H1 (cell line): ENCODE measurements around the gene PACS1. TPM values are rescaled to one million over a fixed set of nuclear protein-coding genes. Genes with fewer than 3 reads are reported as not detected.

Source experiments
- CTCF ChIA-PET: fragments of 300-600 bp; sonication (Branson Sonifier 250); formaldehyde crosslinking; loops from one replicate; lab custom pipeline; 2021; ENCODE audit not compliant: partially characterized antibody; lab: Charles Lee
- POLR2A ChIA-PET: fragments of 300-600 bp; sonication (Branson Sonifier 250); formaldehyde crosslinking; loops from one replicate; lab custom pipeline; 2021; ENCODE audit warnings: inconsistent platforms; ENCODE audit not compliant: partially characterized antibody; lab: Charles Lee
- DNase-seq, 2 experiments: peaks; one replicate each; pipeline versions ENCODE4 v3.0.0 to v3.0.0-alpha.2; 2010 to 2022; ENCODE audit warnings: low spot score in 2 of 2, low read depth in 1 of 2, mixed read lengths in 1 of 2
- FAIRE-seq: peaks from 2 replicates; lab custom pipeline; 2011; peaks lifted over from hg19 to GRCh38; lab: Jason Lieb, UNC
- H2AFZ ChIP-seq: 2 replicates; pipeline ENCODE4 v1.8.1; 2012; ENCODE audit warnings: low read length, inconsistent platforms
- H2AK5ac ChIP-seq: 2 replicates; pipeline ENCODE4 v1.6.1; 2013; ENCODE audit warnings: low read depth, low read length
- H2BK120ac ChIP-seq: replicated peaks from 2 replicates; pipeline ENCODE3; 2013; ENCODE audit warnings: low read depth, low read length, inconsistent platforms
- H2BK12ac ChIP-seq: 2 replicates; pipeline ENCODE4 v1.6.1; 2013; ENCODE audit warnings: low read depth, low read length
- H2BK15ac ChIP-seq: 2 replicates; pipeline ENCODE4 v1.6.1; 2013; ENCODE audit warnings: low read length
- H2BK20ac ChIP-seq: 2 replicates; pipeline ENCODE4 v1.6.1; 2013; ENCODE audit warnings: low read length
- H2BK5ac ChIP-seq: 2 replicates; pipeline ENCODE4 v1.6.1; 2013; ENCODE audit warnings: low read depth, low read length
- H3K14ac ChIP-seq: 2 replicates; pipeline ENCODE4 v1.6.1; 2013; ENCODE audit warnings: inconsistent platforms; ENCODE audit not compliant: insufficient read length
- H3K18ac ChIP-seq: 2 replicates; pipeline ENCODE4 v1.6.1; 2013; ENCODE audit warnings: low read length; ENCODE audit errors: extremely low read depth
- H3K23ac ChIP-seq: 2 replicates; pipeline ENCODE4 v1.6.1; 2013; ENCODE audit warnings: inconsistent platforms; ENCODE audit not compliant: insufficient read length
- H3K23me2 ChIP-seq: 2 replicates; pipeline ENCODE4 v1.6.1; 2013; ENCODE audit warnings: low read depth, low read length
- H3K27ac ChIP-seq: 2 replicates; pipeline ENCODE4 v1.6.1; 2011; ENCODE audit warnings: low read depth, low read length, inconsistent platforms
- H3K27me3 ChIP-seq, 4 experiments: replicated peaks in 1 of 4; 1 replicate in 1 of 4; 2 replicates in 3 of 4; pipeline versions ENCODE4 v1.6.1 to v1.8.1; 2011 to 2013; ENCODE audit warnings: low read length in 3 of 4, mild to moderate bottlenecking in 3 of 4, inconsistent platforms in 2 of 4, mixed read lengths in 2 of 4, moderate library complexity in 1 of 4; ENCODE audit not compliant: control insufficient read depth in 3 of 4, insufficient read depth in 3 of 4; ENCODE audit errors: extremely low read depth in 1 of 4
- H3K36me3 ChIP-seq, 4 experiments: 2 replicates each; pipeline versions ENCODE4 v1.6.1 to v1.8.1; 2011 to 2013; ENCODE audit warnings: mild to moderate bottlenecking in 4 of 4, low read length in 3 of 4, moderate library complexity in 2 of 4, control low read depth in 1 of 4, inconsistent platforms in 1 of 4; ENCODE audit not compliant: insufficient read depth in 4 of 4, control insufficient read depth in 2 of 4
- H3K4ac ChIP-seq: replicated peaks from 2 replicates; pipeline ENCODE3; 2013; ENCODE audit warnings: low read length, low read depth, mixed read lengths, inconsistent platforms; ENCODE audit not compliant: insufficient read length
- H3K4me1 ChIP-seq, 4 experiments: replicated peaks in 1 of 4; 1 replicate in 1 of 4; 2 replicates in 3 of 4; pipeline versions ENCODE4 v1.6.1 to v1.8.1; 2011 to 2013; ENCODE audit warnings: low read length in 3 of 4, inconsistent platforms in 2 of 4, mixed read lengths in 1 of 4; ENCODE audit not compliant: insufficient read depth in 4 of 4, control insufficient read depth in 3 of 4
- H3K4me2 ChIP-seq, 2 experiments: 2 replicates each; pipeline versions ENCODE4 v1.6.1 to v1.8.1; 2011 to 2013; ENCODE audit warnings: low read depth in 2 of 2, low read length in 2 of 2, control low read depth in 1 of 2, inconsistent platforms in 1 of 2, mild to moderate bottlenecking in 1 of 2; ENCODE audit not compliant: insufficient read depth in 1 of 2
- H3K4me3 ChIP-seq, 4 experiments: fragments of 200-600, 300-600 bp in 1 of 4; sonication (generic), shearing (Covaris generic), sonication (Bioruptor Twin) in 1 of 4; 2 replicates each; pipeline versions ENCODE4 v1.5.1 to v1.8.1; 2011 to 2016; ENCODE audit warnings: low read length in 4 of 4, low read depth in 3 of 4, control low read depth in 2 of 4, inconsistent platforms in 2 of 4, mild to moderate bottlenecking in 2 of 4, mixed read lengths in 1 of 4, moderate library complexity in 1 of 4; ENCODE audit not compliant: insufficient read depth in 2 of 4; ENCODE audit errors: extremely low read depth in 1 of 4
- H3K56ac ChIP-seq: replicated peaks from 2 replicates; pipeline ENCODE3; 2013; ENCODE audit warnings: low read depth, mild to moderate bottlenecking, mixed read lengths, low read length, inconsistent platforms; ENCODE audit not compliant: insufficient read length
- H3K79me1 ChIP-seq: 2 replicates; pipeline ENCODE4 v1.6.1; 2013; ENCODE audit warnings: low read depth, low read length, control low read depth
- H3K79me2 ChIP-seq, 2 experiments: 2 replicates each; pipeline versions ENCODE4 v1.6.1 to v1.8.1; 2012 to 2013; ENCODE audit warnings: low read length in 2 of 2, mild to moderate bottlenecking in 2 of 2, inconsistent platforms in 1 of 2; ENCODE audit not compliant: insufficient read depth in 2 of 2, control insufficient read depth in 1 of 2
- H3K9ac ChIP-seq, 4 experiments: replicated peaks in 1 of 4; 1 replicate in 1 of 4; 2 replicates in 3 of 4; pipeline versions ENCODE4 v1.6.1 to v1.8.1; 2011 to 2013; ENCODE audit warnings: low read depth in 3 of 4, low read length in 3 of 4, control low read depth in 2 of 4, mild to moderate bottlenecking in 2 of 4, moderate library complexity in 2 of 4, inconsistent platforms in 1 of 4; ENCODE audit errors: extremely low read depth in 1 of 4
- H3K9me3 ChIP-seq, 2 experiments: 2 replicates each; pipeline versions ENCODE4 v1.6.1 to v1.8.1; 2012 to 2013; ENCODE audit warnings: mild to moderate bottlenecking in 2 of 2, moderate library complexity in 2 of 2, control low read depth in 1 of 2, inconsistent platforms in 1 of 2, low read depth in 1 of 2, low read length in 1 of 2, mixed read lengths in 1 of 2; ENCODE audit not compliant: insufficient read depth in 2 of 2
- H4K20me1 ChIP-seq, 2 experiments: replicated peaks in 1 of 2; 2 replicates each; pipeline versions ENCODE3 to v1.8.1; 2011 to 2013; ENCODE audit warnings: inconsistent platforms in 2 of 2, low read length in 2 of 2, mild to moderate bottlenecking in 1 of 2; ENCODE audit not compliant: insufficient read depth in 2 of 2, control insufficient read depth in 1 of 2
- H4K5ac ChIP-seq: 2 replicates; pipeline ENCODE4 v1.6.1; 2013; ENCODE audit warnings: low read length, low read depth, mixed read lengths, inconsistent platforms; ENCODE audit not compliant: insufficient read length
- H4K8ac ChIP-seq: 2 replicates; pipeline ENCODE4 v1.8.0; 2013; ENCODE audit warnings: mild to moderate bottlenecking, moderate library complexity, low read length, inconsistent platforms; ENCODE audit not compliant: insufficient read depth; ENCODE audit errors: extremely low read depth
- H4K91ac ChIP-seq: replicated peaks from 2 replicates; pipeline ENCODE3; 2013; ENCODE audit warnings: low read length, mixed read lengths, inconsistent platforms; ENCODE audit not compliant: insufficient read length
- ATF3 ChIP-seq: IDR thresholded peaks from 2 replicates; pipeline ENCODE4 v1.6.1; 2011; ENCODE audit warnings: low read depth, mild to moderate bottlenecking, low read length; ENCODE audit not compliant: insufficient read depth
- EGR1 ChIP-seq: IDR thresholded peaks from 2 replicates; pipeline ENCODE4 v1.6.1; 2011; ENCODE audit warnings: low read depth, low read length, borderline replicate concordance
- RNF2 ChIP-seq: fragments of 200-900, 300-1000 bp; sonication (generic); IDR thresholded peaks from 2 replicates; pipeline ENCODE4 v1.7.1; 2016; ENCODE audit warnings: borderline replicate concordance, low read depth, mild to moderate bottlenecking, antibody characterized with exemption, low read length; ENCODE audit not compliant: poor library complexity, severe bottlenecking; ENCODE audit errors: missing control alignments
- TBP ChIP-seq: IDR thresholded peaks from 2 replicates; pipeline ENCODE4 v1.6.1; 2011; ENCODE audit warnings: low read depth, low read length, improper control_type of control experiment
- WGBS, 2 experiments: shearing (Covaris generic) in 1 of 2; methylation state at CpG; one replicate each; pipeline versions ENCODE4 v1.1.6 to v1.1.7; 2013 to 2015; ENCODE audit warnings: low lambda C conversion rate in 2 of 2, mixed read lengths in 2 of 2, inconsistent platforms in 1 of 2, low coverage in 1 of 2, missing lambda C conversion rate in 1 of 2; ENCODE audit not compliant: insufficient replicate concordance in 2 of 2, insufficient coverage in 1 of 2, insufficient read length in 1 of 2; ENCODE audit errors: extremely low coverage in 1 of 2, missing lambda C conversion rate in 1 of 2; 5-methylcytosine and 5-hydroxymethylcytosine counted together
- polyA plus RNA-seq, 7 experiments: library from polyadenylated mRNA; depleted of rRNA in 3 of 7; stranded (reverse) in 5 of 7; unstranded in 2 of 7; fragments of >200 nt in 5 of 7; fragments of 200-250 nt in 2 of 7; gene quantifications; 1 replicate in 5 of 7; 2 replicates in 1 of 7; 4 replicates in 1 of 7; pipeline versions ENCODE4 v1.2.1 to v1.2.3, GENCODE V29; 2011 to 2013; ENCODE audit warnings: missing spikeins in 2 of 7, mixed read lengths in 2 of 7
- total RNA-seq: library from RNA; stranded (reverse); fragmentation: NEBNext Ultra II Directional; extraction: Animal tissue kit (Norgen Biotek cat#: 25700); gene quantifications from 2 replicates; pipeline ENCODE4 v1.2.1, GENCODE V29; 2021

Gene PACS1
- total and polyA plus RNA-seq, 2 of the 8 experiments (the other 6 are each of a cell fraction or from before 2014, with no cell fraction given) = 11.5 to 36.0 TPM

GRCh38 chr11:66126064-66126463 lies 56.0 kb downstream of the PACS1 start:
- CTCF ChIA-PET = interaction anchor here (0.6 to 3.7 kb wide), 3 partner anchors 10 to 82 kb away, joined by 3 to 17 read pairs (median 3); no protein-coding TSS in a partner anchor
- no peak overlapping the region for H3K18ac ChIP-seq
- H3K4me3 ChIP-seq = no peak overlapping the region
- no peaks in the 10 kb centered on the region for H3K23me2 ChIP-seq
- H2AK5ac ChIP-seq = no peak overlapping the region
- H3K14ac ChIP-seq = no peak overlapping the region
- no peaks in the 10 kb centered on the region for H4K20me1 ChIP-seq
- H4K8ac ChIP-seq = no peak overlapping the region
- H3K9me3 ChIP-seq = no peaks in the 10 kb centered on the region
- H2BK120ac ChIP-seq = no peak overlapping the region
- H3K9ac ChIP-seq = no peak overlapping the region
- H3K23ac ChIP-seq = no peak overlapping the region
- no peak overlapping the region for H2AFZ ChIP-seq
- DNase-seq (no peak), FAIRE-seq (no peak)
- POLR2A ChIA-PET = interaction anchor here (1.3 to 1.4 kb wide), 2 partner anchors 15 to 57 kb away, joined by 5 to 6 read pairs; no protein-coding TSS in a partner anchor
- 80% methylated on average over 3 of the region's 3 CpGs; no CpG with 5 or more reads in 1 of the 2 experiments for WGBS, 2 experiments
- no peak overlapping the region for H3K27ac ChIP-seq
- no peak overlapping the region; a peak in 1 of 4 replicates for H3K4me2 ChIP-seq
- no peaks in the 10 kb centered on the region for H3K36me3 ChIP-seq
- H2BK20ac ChIP-seq = no peak overlapping the region
- H3K4me1 ChIP-seq = peaks cover 3 to 21% (median 10%) of the 10 kb centered on the region in 4 experiments; a peak in 6 of 7 replicates
- H3K56ac ChIP-seq = no peak overlapping the region
- no peaks in the 10 kb centered on the region for H3K79me2 ChIP-seq
- no peaks in the 10 kb centered on the region; the same call in 1 of the 2 replicates for H3K79me1 ChIP-seq
- H2BK12ac ChIP-seq = no peak overlapping the region
- no peak overlapping the region for H2BK5ac ChIP-seq
- TF ChIP-seq ATF3 (no peak), RNF2 (no peak), EGR1 (no peak), TBP (no peak)
- no peaks in the 10 kb centered on the region for H3K27me3 ChIP-seq
- H2BK15ac ChIP-seq = no peak overlapping the region
- H3K4ac ChIP-seq = no peak overlapping the region
- no peak overlapping the region for H4K5ac ChIP-seq
- no peak overlapping the region for H4K91ac ChIP-seq
